ENCODE measurements around the gene ZNF441.

DNA sequence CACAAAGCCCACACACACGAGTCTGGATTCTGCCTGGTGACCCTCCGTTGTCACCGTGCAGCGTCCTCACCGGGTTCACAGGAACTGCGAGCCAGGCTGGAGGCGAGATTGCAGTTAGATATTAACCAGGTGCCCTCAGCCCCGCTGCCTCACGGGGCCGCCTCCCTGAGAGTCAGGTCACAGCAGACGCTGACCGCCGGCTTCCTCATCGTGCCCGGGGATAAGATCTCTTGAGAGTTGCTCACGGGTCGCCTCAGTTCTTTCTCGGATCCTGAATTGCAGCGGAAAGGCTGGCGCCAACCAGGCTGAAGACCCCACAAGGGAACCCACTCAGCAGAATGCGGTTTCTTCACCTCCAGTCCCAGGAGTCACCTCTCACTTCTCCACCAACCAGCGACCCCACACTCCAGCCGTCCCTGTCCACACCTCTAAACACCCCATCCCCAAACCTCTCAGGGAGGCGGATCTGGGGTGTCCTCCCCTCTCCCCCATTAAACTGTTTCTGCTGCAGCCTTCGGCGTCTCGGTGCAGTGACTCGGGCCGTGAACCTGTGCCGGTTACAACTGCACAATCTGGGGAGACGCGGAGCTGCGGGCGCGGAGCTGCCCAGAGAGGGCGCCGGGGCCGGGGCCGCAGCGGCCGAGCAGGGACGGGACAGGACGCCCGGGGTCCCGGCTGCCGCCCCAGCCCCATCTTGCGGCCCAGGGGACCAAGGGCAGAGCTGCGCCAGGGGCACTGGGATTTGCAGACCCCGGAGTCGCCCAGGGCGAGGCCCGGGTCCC is 28.6 kb upstream of the ZNF441 start:
- TF ChIP-seq, protein P1, sequence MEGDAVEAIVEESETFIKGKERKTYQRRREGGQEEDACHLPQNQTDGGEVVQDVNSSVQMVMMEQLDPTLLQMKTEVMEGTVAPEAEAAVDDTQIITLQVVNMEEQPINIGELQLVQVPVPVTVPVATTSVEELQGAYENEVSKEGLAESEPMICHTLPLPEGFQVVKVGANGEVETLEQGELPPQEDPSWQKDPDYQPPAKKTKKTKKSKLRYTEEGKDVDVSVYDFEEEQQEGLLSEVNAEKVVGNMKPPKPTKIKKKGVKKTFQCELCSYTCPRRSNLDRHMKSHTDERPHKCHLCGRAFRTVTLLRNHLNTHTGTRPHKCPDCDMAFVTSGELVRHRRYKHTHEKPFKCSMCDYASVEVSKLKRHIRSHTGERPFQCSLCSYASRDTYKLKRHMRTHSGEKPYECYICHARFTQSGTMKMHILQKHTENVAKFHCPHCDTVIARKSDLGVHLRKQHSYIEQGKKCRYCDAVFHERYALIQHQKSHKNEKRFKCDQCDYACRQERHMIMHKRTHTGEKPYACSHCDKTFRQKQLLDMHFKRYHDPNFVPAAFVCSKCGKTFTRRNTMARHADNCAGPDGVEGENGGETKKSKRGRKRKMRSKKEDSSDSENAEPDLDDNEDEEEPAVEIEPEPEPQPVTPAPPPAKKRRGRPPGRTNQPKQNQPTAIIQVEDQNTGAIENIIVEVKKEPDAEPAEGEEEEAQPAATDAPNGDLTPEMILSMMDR (IDR thresholded peaks at IDR 0.05; ENCODE audit: low read depth, low read length, poor library complexity, severe bottlenecking): no peak
- TF ChIP-seq EZH2phosphoT487 (IDR thresholded peaks at IDR 0.05; ENCODE audit: borderline replicate concordance, low read length): no peak
